HG03460 (cell line): ENCODE results near the gene PNKD.

Experiments
- ATAC-seq: cut with Tn5 transposase; IDR thresholded peaks from one replicate; pipeline ENCODE4 v1.9.1; 2021; ENCODE audit not compliant: unreplicated experiment

Gene PNKD

GRCh38 chr2:218269900-218270720 is at the start of gene PNKD, which contains the start of gene AAMP:
PNKD (plus strand) TSS chr2:218270519; CDS start chr2:218270536, 17 bp downstream.
AAMP (minus strand) TSS chr2:218270137; CDS start chr2:218270086, 51 bp downstream.
- peak; percentile 87 for ATAC-seq

GRCh38 chr2:218221000-218221399 is 49.3 kb upstream of the PNKD start:
- ATAC-seq = no peak

GRCh38 chr2:218223046-218223445 is 47.3 kb upstream of the PNKD start:
- no peak for ATAC-seq

GRCh38 chr2:218224186-218224585 is 46.1 kb upstream of the PNKD start:
- no peak for ATAC-seq

GRCh38 chr2:218226903-218227302 is 43.4 kb upstream of the PNKD start:
- ATAC-seq = no peak

- no peak for ATAC-seq
These were observed 41.8 kb upstream of the PNKD start for GRCh38 chr2:218228366-218229090.

- ATAC-seq = peak; percentile 91
These were observed 41.1 kb upstream of the PNKD start for GRCh38 chr2:218229239-218229638.

- no peak for ATAC-seq
These were observed 40.5 kb upstream of the PNKD start for GRCh38 chr2:218229851-218230250.

- ATAC-seq = peak; percentile 67
These were observed 39.4 kb upstream of the PNKD start for GRCh38 chr2:218230882-218231281.

- ATAC-seq = no peak
These were observed 36.8 kb upstream of the PNKD start for GRCh38 chr2:218233543-218233942.

GRCh38 chr2:218234521-218234920 is 35.8 kb upstream of the PNKD start:
- no peak for ATAC-seq

GRCh38 chr2:218235017-218235416 is 35.3 kb upstream of the PNKD start:
- ATAC-seq = no peak

- no peak for ATAC-seq
These were observed 33.5 kb upstream of the PNKD start for GRCh38 chr2:218236829-218237228.

- no peak for ATAC-seq
These were observed 31.4 kb upstream of the PNKD start for GRCh38 chr2:218238887-218239286.

- ATAC-seq = no peak
These were observed 26.1 kb upstream of the PNKD start for GRCh38 chr2:218244204-218244603.

GRCh38 chr2:218244665-218245064 is 25.7 kb upstream of the PNKD start:
- no peak for ATAC-seq

- ATAC-seq = no peak
These were observed 25.1 kb upstream of the PNKD start for GRCh38 chr2:218245214-218245613.

GRCh38 chr2:218249691-218250090 is 20.6 kb upstream of the PNKD start:
- no peak for ATAC-seq

- no peak for ATAC-seq
These were observed 17.6 kb upstream of the PNKD start for GRCh38 chr2:218252509-218253231.

GRCh38 chr2:218253232-218253625 is 17.1 kb upstream of the PNKD start:
- ATAC-seq = no peak

GRCh38 chr2:218255446-218255845 is 14.9 kb upstream of the PNKD start:
- no peak for ATAC-seq
